ENCODE results near the gene THPO.
"Not testable (repeated sequence)": the region's sequence is repeated elsewhere in the genome, so short reads cannot be mapped to it uniquely, and the experiment has no call there.

THPO gene

DNA sequence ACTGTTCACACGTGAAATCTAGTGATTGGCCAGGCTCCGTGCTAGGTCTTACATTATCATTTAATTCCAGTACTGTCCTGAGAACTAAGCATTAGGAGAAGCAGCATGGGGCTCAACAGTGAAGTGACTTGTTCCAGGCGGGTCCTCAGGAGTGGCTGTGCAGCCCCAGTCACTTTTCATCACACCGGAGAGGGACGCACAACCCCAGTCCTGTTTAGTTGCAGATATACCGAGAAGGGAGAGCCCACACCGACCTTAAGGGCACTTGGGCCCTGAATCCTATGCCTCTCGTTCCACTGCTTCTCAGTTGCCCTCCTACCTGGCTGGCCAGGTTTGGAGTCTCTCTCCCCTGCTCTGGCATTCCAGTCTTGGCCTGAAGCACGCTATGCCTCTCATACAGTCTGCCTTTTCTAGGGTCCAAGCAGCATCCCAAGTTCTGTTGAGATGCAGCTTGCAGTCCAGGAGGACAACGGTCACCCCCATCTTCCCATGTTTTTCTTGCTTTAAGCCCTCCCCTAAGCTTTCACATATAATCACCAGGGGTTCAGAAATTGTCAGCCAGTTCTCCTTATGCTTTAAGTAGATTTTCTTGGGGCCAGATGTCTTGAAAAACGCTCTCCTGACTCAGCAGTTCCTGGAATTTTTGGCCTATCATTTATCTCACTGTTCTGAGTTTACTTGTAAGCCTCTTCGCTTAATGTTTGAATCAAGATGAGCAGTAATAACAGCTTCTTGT, 30.5 kb downstream of the THPO start:
- DNase-seq, result no peak

DNA sequence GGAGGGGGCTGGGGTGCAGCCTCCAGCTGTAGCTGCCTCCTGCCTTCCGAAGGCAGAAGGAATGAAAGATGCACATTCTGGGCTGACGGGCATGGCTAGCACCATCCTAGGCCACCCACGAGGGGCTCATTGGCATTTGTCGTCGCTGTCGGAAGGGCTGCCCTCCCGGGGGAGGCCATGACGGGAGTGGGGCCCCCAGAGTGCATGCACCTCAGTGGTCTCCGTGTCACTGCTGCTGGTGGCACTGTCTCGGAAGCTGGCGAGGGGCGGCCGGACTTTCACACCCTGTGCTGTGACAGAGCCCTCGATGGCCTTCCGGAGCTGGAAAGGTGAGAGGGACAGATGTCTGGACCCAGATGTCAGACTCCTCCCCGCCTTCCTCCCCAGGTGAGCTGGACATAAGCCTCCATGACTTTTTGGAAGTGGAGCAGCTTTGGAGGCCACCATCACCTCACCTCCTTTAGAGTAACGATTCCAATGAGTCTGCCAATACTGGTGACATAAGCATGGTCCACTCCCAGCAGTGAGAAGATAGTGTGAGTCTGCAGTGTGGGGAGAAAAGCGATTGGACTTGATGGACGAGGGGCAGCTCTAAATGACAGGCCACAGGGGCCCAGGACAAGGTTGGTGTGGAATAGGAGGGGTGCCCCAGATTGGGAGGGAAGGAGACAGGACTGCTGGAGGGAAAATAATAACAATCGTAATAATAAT, 31.4 kb downstream of the THPO start:
- no peak for DNase-seq

DNA sequence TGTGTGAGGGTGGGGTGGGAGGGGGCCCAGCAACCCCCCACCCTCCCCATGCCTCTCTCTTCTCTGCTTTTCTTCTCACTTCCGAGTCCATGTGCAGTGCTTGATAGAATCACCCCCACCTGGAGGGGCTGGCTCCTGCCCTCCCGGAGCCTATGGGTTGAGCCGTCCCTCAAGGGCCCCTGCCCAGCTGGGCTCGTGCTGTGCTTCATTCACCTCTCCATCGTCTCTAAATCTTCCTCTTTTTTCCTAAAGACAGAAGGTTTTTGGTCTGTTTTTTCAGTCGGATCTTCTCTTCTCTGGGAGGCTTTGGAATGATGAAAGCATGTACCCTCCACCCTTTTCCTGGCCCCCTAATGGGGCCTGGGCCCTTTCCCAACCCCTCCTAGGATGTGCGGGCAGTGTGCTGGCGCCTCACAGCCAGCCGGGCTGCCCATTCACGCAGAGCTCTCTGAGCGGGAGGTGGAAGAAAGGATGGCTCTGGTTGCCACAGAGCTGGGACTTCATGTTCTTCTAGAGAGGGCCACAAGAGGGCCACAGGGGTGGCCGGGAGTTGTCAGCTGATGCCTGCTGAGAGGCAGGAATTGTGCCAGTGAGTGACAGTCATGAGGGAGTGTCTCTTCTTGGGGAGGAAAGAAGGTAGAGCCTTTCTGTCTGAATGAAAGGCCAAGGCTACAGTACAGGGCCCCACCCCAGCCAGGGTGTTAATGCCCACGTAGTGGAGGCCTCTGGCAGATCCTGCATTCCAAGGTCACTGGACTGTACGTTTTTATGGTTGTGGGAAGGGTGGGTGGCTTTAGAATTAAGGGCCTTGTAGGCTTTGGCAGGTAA, 32.5 kb downstream of the THPO start:
- no peak for DNase-seq

DNA sequence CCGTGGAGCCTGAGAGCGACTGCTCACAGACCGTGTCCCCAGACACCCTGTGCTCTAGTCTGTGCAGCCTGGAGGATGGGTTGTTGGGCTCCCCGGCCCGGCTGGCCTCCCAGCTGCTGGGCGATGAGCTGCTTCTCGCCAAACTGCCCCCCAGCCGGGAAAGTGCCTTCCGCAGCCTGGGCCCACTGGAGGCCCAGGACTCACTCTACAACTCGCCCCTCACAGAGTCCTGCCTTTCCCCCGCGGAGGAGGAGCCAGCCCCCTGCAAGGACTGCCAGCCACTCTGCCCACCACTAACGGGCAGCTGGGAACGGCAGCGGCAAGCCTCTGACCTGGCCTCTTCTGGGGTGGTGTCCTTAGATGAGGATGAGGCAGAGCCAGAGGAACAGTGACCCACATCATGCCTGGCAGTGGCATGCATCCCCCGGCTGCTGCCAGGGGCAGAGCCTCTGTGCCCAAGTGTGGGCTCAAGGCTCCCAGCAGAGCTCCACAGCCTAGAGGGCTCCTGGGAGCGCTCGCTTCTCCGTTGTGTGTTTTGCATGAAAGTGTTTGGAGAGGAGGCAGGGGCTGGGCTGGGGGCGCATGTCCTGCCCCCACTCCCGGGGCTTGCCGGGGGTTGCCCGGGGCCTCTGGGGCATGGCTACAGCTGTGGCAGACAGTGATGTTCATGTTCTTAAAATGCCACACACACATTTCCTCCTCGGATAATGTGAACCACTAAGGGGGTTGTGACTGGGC, 33.3 kb downstream of the THPO start:
- DNase-seq, result no peak

DNA sequence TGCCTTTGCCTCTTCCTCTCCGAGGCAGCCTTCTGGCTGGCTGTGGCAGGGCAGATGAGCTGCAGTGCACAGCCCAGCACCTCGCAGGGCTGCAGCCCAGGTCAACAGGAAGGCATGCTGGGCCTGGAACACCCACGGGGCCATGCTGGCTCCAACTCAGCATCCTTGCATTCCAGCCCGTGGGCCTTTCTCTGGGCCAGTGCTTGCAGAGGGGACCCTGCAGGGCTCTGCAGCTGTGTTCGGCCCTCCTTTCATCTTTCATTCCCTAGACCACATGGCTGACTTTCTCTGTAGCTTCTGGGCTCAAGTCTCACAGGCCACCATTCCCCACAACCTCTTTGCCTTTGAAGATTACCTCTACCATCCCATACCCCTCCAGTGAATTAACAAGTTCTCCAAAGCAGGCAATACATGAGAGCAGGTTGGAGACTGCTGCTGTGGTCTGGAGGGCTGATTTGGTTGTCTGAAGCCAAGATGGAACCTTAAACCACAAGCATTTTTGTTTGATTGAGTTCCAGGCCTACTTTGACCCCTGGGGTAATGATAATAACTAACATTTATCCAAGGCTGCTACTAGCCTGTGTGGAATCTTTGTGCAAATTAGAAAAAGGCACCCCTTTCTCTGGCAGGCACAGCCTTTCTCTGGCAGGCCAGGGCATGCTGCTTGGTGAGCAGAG, 34.7 kb downstream of the THPO start:
- DNase-seq, result no peak

DNA sequence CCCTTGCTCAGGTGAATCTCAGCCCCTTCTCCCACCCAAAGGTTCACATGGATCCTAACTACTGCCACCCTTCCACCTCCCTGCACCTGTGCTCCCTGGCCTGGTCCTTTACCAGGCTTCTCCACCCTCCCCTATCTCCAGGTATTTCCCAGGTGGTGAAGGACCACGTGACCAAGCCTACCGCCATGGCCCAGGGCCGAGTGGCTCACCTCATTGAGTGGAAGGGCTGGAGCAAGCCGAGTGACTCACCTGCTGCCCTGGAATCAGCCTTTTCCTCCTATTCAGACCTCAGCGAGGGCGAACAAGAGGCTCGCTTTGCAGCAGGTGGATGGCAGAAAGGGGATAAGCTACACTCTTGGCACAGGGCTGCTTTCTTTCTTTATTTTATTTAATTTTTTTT, 36.1 kb downstream of the THPO start:
- no peak for DNase-seq

DNA sequence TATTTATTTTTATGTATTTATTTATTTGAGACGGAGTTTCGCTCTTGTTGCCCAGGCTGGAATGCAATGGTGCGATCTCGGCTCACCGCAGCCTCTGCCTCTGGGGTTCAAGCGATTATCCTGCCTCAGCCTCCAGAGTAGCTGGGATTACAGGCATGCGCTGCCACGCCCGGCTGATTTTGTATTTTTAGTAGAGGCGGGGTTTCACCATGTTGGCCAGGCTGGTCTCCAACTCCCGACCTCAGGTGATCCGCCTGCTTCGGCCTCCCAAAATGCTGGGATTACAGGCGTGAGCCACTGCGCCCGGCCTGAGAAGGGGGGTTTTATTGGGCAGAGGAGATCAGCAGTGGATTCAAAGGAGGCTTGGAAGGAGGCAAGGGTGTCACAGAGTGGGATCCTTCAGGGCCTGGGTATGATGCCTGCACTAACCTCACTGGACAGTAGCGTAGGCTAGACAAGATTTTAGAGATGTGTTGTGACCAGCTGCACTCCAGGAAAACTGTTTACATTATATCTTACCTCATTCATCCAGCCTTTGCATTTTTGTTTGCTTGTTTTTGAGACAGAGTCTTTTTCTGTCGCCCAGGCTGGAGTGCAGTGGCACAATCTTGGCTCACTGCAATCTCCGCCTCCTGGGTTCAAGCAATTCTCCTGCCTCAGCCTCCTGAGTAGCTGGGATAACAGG, 38.4 kb downstream of the THPO start:
- not testable (repeated sequence) for DNase-seq

DNA sequence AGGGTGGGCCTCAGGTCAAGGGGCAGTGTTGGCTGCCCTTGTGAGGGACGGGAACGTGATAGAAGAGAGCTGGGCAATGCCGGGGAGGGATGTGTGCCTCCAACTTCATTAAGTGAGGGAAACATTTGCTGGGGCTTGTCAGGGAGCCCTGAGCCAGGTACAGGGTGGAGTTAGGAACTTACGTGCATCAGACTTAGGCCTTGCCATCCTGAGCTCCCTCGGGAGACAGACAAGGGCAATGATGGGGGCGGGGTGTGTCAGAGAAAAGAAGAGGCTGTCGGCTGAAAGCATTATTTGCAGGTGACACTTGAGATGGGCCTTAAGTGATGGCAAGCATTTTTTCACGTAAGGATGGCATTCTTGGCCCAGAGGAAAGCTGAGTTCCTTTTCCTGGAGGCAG, 39.0 kb downstream of the THPO start:
- DNase-seq, result no peak

DNA sequence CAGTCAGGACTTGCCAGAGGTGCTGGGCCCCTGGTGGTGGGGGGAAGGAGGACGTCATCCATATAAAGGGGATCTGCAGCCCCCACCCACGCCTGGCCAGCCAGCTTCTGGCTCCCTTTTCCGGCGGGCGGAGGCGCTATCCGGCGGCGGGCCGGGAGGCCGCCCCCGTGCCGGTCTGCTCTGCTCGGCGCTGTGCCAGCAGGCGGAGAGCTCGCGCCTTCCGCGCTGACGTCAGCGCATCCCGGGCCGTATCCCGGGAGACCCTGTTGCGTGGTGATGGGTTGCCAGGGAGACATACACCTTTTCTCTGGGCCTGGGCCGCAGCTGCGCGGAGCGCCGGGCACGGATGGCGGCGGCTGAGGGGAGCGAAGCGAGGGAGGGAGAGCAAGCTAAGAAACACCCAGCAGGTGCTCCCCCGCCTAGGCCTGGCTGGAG, 39.5 kb downstream of the THPO start:
- no peak for DNase-seq

DNA sequence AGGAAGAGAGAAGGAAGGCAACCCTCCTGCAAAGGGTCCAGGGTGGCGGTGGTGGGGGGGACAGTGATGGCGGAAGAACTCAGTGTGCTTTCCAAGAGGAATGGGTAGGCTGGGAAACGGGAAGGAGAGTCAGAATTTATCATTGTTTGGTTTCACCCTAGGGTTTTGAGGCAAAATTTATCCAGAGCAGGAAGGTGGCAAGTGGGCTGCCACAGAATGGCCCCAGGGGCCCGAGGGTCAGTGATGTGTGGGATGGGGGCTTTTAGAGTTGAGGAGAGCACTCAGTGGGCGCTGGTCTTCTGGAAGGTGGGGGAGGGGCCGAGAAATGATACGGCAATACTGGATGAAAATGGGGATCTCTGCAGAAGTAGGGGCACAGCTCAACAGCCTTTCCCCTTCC, 40.0 kb downstream of the THPO start:
- DNase-seq, result no peak

DNA sequence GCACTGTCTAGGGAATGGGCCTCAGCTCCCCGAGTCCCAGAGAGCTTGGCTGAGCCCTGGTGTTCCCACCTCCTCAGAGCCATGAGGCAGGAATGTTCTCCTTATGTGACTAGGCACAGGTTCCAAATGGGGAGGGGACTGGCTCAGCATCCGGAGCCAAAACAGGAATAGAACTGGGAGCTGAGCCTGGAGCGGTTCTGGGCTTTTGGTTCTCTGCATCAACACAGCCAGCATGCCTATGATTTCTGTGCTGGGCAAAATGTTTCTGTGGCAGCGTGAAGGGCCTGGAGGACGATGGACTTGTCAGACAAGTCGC, 40.6 kb downstream of the THPO start, which contains the start of gene FAM131A:
FAM131A (plus strand) TSS at position 202 of the 316 bp plus-strand sequence; CDS start at position 233, 31 bp downstream.
- DNase-seq, result no peak

DNA sequence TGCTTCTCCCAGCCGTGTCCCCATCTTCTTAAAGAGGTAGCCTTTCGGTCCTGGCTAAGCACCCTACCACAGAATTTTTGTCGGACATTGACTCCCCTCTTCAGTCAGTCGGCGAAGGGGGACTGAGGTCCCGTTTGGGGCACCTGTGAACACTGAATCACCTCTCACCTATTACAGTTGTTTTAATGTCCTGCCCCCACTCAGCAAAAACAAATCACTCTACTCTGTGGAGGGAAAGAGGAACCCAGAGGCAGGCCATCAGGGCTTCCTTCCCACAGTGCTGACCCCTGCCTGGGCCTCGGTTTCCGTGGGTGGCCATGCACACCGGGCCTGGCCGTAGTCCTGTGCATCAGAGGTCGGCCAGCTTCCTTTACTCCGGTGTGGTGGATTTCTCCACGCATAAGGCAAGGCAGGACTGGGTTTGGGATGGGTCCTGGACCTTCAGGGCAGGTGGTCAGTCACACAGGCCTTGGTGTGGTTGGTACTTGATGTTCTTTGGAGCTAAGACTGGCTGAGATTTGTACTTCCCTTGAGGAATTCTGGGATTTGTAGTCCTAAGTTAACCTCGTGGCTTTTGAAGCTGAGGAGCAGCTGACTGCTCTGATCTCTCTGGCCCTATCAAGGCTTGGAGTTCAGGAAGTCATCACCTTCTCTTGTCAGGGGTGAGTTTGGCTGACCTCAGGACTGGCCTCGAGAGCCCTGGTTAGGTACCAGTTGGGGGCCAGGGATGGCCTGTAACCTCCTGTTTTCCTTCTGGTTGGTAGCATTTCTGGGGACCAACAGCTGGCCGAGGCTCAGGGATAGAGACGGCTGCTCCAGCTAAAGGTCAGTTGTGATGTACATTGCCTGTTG, 41.2 kb downstream of the THPO start:
- DNase-seq, result no peak

DNA sequence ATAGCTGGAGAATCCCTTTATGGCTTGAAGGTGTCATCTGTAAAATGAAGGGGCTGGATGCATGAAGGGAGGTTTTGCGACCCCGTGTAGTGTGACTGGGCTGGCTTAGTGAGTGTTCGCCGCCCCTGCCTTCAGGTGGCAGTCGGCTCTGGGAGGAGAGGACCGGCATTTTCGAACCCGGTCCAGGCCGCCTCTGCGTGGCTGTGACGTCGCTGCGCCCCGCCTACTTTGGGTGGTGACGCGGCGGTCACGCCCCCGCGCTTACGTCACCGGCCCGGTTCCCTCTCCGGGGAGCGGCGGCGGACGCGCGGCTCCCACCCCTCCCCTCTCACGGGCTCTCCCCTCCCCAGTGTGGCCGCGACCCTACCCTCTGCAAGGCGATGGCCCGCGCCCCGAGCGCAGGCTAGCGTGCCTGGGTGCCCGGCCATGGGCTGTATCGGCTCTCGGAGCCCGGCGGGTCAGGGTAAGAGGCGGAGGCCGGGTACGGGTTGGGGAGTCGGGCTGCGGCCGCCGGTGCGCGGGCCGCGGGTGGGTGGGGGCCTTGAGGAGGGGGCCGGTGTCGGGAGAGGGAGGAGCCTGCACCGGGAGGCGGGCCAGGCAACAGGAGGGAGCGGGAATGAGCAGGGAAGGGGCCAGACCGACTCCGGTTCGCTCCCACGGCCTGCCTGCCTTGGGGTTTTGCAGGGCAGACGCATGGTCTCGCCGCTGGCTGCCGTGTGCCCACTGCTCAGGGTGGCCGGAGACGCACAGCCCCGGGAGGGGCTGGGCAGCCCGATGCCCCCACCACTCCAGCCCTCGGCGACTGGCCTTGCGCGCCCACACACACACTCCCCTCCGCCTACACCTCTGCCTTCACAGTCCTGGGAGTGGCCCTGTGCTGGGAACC, 42.1 kb downstream of the THPO start:
- peak; percentile 89 for DNase-seq

DNA sequence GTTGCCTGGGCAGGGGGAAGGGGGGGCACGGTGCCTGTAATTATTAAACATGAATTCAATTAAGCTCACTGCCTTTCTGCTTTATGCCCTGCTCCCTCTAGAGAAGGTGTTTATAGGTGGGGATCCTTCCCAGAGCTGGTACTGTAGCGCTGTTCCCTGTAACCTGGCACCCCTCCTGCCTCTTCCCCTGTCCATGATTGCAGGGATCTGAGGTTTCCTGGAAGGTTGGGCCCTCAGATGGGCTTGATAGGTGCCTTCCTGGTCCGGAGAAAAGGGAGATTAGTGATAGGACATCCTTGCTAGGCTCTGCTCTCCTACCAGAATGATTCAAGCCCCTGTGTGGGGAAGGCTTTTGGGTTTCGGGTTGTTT, 42.7 kb downstream of the THPO start:
- DNase-seq, result no peak

DNA sequence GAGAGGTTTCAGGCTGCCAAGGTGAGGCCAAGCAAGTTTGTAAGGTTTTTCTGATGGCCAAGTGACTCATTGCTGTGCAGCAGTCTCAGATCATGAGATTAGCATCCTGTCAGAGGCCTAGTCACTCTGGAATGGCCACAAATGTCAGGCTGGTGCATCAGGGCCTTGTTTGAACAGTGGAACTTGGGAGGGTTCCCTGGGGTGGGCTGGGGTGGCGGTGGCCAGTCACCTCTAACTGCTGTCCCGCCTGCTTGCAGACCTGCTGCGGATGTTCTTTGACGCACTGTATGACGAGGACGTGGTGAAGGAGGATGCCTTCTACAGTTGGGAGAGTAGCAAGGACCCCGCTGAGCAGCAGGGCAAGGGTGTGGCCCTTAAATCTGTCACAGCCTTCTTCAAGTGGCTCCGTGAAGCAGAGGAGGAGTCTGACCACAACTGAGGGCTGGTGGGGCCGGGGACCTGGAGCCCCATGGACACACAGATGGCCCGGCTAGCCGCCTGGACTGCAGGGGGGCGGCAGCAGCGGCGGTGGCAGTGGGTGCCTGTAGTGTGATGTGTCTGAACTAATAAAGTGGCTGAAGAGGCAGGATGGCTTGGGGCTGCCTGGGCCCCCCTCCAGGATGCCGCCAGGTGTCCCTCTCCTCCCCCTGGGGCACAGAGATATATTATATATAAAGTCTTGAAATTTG, 43.4 kb downstream of the THPO start:
- DNase-seq, result peak; percentile 32

DNA sequence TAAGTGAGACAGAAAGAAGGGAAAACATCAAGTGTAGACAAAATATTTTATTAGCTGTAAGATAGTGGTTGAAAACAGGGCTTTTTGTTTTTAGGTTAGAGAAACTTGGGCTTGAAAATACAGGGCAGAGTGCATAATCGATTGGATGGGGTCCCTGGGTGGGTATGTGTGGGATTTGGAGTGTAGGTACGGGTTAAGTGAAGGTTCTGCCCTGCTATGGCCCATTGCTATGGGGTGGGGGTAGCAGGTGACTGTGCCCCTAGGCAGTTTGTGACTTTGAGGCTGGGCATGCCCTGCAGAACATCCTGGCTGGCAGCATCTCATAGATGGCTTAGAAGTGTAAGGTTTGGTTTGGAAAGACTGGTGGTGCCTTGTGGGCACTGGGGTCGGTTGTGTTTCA, 44.3 kb downstream of the THPO start:
- DNase-seq, result no peak

DNA sequence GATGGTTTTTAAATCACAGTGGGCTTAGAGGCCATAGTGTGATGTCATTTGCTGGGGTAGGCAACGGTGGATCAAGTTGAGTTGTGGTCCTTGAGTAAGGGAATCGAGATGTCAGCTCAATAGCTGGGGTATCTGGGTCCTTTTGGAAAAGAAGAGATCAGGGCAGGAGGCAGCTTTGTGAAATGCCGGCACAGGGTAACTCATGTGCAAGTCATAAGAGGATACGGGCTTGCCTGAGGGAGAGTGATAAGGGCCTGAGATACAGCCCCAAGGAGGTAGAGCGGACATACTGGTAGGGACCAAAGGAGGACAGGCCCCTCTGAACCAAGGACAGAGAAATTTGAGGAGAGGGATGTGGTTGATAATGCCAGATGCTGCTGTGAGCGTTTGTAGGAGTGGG, 44.8 kb downstream of the THPO start:
- no peak for DNase-seq

DNA sequence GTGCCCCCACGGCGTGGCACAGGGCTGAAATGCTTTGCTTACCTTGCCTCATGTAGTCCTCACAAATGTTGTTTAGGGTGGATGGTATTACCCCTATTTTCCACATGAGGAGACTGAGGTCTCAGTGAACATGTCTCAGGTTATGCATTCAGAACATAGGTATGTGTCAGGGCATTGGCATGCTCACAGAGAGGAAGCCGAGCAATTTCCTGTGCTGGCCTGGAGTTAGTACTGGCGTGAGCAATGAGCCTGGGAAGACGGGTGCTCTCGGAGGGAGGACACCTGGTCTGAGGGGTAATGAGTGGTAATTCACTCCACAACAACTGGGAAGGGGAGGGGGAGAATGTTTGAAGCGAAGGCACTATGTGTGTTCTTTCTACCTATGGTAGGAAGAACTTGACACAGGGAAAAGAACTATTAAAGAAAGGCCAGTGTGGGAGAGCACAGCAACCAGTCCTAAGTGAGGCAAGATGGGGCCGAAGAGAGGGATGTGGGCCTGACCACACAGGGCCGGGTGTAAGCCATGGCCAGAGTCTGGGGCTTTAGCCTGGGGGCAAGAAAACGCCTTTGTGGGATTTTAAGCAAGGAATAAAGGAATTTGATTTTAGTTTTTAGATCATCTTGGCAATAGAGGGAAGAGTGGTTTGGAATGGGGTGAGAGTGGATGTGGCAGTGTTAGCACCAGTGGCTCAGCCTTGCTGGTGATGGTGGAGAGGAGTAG, 45.5 kb downstream of the THPO start:
- no peak for DNase-seq

DNA sequence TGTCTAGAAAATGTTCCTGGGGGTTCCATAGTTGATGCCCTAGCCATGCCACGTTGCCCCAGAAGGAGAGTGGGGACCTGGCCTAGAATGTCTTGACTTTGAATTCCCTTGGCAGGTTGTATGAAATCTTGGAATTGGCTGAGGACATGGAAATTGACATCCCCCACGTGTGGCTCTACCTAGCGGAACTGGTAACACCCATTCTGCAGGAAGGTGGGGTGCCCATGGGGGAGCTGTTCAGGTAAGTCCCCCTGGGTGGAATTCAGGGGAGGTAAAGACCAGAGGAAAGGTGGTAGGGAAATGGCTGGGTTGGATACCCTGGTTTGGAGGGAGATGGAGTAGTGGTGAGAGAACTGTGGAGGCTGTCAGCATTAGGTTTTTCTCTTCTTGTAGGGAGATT, 49.5 kb downstream of the THPO start:
- no peak for DNase-seq

Data from stimulated activated CD4-positive, alpha-beta T cell treated with anti-CD3 and anti-CD28 coated beads, Interleukin-4, amount 100 ng/mL, for 1 hour (primary cell).